ENCODE data around the gene AURKAIP1.

Gene AURKAIP1

GRCh38 chr1:1374929-1375662 lies at the start of gene AURKAIP1:
Gene AURKAIP1 (minus strand): TSS chr1:1375207. CDS start chr1:1374756, 451 bp downstream.
- no peaks in the 10 kb centered on the region for H3K27me3 ChIP-seq
- peaks cover 20 to 28% of the 10 kb centered on the region in 2 experiments for H3K4me1 ChIP-seq (ENCODE audit: control insufficient read depth in 1 of 2, insufficient read depth in 1 of 2, low read depth in 1 of 2, low read length in 1 of 2)
- peak within 1 kb of the TSS; percentile 89 for H3K27ac ChIP-seq
- H3K4me3 ChIP-seq (ENCODE audit: low read depth in 1 of 2, low read length in 1 of 2): peak within 1 kb of the TSS; percentile 92 to 93
- TF ChIP-seq, protein P1, sequence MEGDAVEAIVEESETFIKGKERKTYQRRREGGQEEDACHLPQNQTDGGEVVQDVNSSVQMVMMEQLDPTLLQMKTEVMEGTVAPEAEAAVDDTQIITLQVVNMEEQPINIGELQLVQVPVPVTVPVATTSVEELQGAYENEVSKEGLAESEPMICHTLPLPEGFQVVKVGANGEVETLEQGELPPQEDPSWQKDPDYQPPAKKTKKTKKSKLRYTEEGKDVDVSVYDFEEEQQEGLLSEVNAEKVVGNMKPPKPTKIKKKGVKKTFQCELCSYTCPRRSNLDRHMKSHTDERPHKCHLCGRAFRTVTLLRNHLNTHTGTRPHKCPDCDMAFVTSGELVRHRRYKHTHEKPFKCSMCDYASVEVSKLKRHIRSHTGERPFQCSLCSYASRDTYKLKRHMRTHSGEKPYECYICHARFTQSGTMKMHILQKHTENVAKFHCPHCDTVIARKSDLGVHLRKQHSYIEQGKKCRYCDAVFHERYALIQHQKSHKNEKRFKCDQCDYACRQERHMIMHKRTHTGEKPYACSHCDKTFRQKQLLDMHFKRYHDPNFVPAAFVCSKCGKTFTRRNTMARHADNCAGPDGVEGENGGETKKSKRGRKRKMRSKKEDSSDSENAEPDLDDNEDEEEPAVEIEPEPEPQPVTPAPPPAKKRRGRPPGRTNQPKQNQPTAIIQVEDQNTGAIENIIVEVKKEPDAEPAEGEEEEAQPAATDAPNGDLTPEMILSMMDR (IDR thresholded peaks at IDR 0.05): peak; percentile 59
- H3K36me3 ChIP-seq: peaks cover 20% of the 10 kb centered on the region
- H3K9me3 ChIP-seq: no peaks in the 10 kb centered on the region

DNA sequence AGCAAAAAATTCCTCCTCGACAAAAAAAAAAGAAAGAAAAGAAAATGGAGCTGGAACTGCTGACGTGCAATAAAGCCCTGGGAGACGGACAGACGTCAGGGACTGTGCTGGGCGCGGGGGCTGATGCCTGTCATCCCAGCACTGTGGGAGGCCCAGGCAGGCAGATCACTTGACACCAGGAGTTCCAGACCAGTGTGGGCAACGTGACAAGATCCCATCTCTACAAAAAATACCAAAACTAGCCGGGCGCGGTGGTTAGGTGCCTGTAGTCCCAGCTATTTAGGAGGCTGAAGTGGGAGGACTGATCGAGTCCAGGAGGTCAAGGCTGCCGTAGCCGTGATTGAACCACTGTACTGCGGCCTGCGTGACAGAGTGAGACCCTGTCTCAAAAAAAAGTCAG lies 49.7 kb upstream of the AURKAIP1 start:
- no peaks in the 10 kb centered on the region for H3K4me1 ChIP-seq (ENCODE audit: control insufficient read depth in 1 of 2, insufficient read depth in 1 of 2, low read depth in 1 of 2, low read length in 1 of 2)
- TF ChIP-seq, protein P1 (IDR thresholded peaks at IDR 0.05): no peak
- no peaks in the 10 kb centered on the region for H3K9me3 ChIP-seq
- no peak overlapping the region for H3K4me3 ChIP-seq (ENCODE audit: low read depth in 1 of 2, low read length in 1 of 2)
- H3K36me3 ChIP-seq: no peaks in the 10 kb centered on the region
- H3K27ac ChIP-seq: no peak overlapping the region
- H3K27me3 ChIP-seq: peaks cover 94% of the 10 kb centered on the region

GRCh38 chr1:1423245-1423597 lies 48.2 kb upstream of the AURKAIP1 start:
- no peak overlapping the region for H3K4me3 ChIP-seq (ENCODE audit: low read depth in 1 of 2, low read length in 1 of 2)
- no peak overlapping the region for H3K27ac ChIP-seq
- peaks cover 94% of the 10 kb centered on the region for H3K27me3 ChIP-seq
- H3K4me1 ChIP-seq (ENCODE audit: control insufficient read depth in 1 of 2, insufficient read depth in 1 of 2, low read depth in 1 of 2, low read length in 1 of 2): no peaks in the 10 kb centered on the region
- H3K36me3 ChIP-seq: no peaks in the 10 kb centered on the region
- no peaks in the 10 kb centered on the region for H3K9me3 ChIP-seq
- TF ChIP-seq, protein P1 (IDR thresholded peaks at IDR 0.05): no peak

GRCh38 chr1:1422465-1423244 lies 47.6 kb upstream of the AURKAIP1 start:
- H3K4me1 ChIP-seq (ENCODE audit: control insufficient read depth in 1 of 2, insufficient read depth in 1 of 2, low read depth in 1 of 2, low read length in 1 of 2): no peaks in the 10 kb centered on the region
- peaks cover 94% of the 10 kb centered on the region for H3K27me3 ChIP-seq
- H3K36me3 ChIP-seq: no peaks in the 10 kb centered on the region
- TF ChIP-seq, protein P1 (IDR thresholded peaks at IDR 0.05): no peak
- H3K9me3 ChIP-seq: no peaks in the 10 kb centered on the region
- H3K4me3 ChIP-seq (ENCODE audit: low read depth in 1 of 2, low read length in 1 of 2): no peak overlapping the region
- H3K27ac ChIP-seq: no peak overlapping the region

DNA sequence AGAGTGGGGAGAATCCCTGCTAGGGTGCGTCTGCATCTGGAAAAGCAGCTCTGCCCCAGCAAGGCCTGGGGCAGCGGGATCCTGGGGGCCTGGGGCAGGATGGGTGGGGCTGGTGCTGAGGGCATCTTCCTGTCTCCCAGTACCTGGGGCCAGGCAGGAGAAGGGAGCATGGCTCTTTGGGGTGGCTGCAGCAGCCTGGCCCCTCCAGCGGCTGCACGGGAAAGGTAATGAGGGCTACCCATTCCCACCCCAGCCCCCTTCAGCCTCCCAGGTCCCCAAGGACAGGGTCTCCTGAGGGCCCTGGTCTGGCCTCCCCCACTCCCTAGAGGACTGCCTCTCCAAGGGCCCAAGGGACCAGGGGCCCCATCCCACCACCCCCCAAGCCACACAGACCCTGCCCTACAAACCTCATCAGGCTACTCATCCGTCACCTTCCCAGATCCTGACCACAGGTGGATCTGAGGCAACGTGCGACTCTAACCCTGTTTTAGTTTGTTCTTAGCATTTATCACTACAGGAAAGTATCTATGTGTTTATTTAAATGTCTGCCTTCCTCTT lies 47.0 kb upstream of the AURKAIP1 start:
- H3K36me3 ChIP-seq: no peaks in the 10 kb centered on the region
- no peaks in the 10 kb centered on the region for H3K9me3 ChIP-seq
- H3K4me1 ChIP-seq (ENCODE audit: control insufficient read depth in 1 of 2, insufficient read depth in 1 of 2, low read depth in 1 of 2, low read length in 1 of 2): no peaks in the 10 kb centered on the region
- H3K27me3 ChIP-seq: peaks cover 91% of the 10 kb centered on the region
- H3K4me3 ChIP-seq (ENCODE audit: low read depth in 1 of 2, low read length in 1 of 2): no peak overlapping the region
- TF ChIP-seq, protein P1 (IDR thresholded peaks at IDR 0.05): no peak
- H3K27ac ChIP-seq: no peak overlapping the region
